Superior temporal gyrus (tissue), 1 donor: ENCODE data around the gene RUSC2.
"Not testable (repeated sequence)": the region's sequence is repeated elsewhere in the genome, so short reads cannot be mapped to it uniquely, and the experiment has no call there.

Experiments
- DNase-seq: peaks from one replicate; pipeline ENCODE4 v3.0.0-alpha.2; 2016; ENCODE audit errors: extremely low spot score

The RUSC2 gene

GRCh38 chr9:35522700-35523099 lies 32.8 kb downstream of the RUSC2 start:
- DNase-seq, result no peak

- DNase-seq, result not testable (repeated sequence)
These were observed 33.6 kb downstream of the RUSC2 start for GRCh38 chr9:35523556-35523955.

GRCh38 chr9:35526087-35526801 lies 36.3 kb downstream of the RUSC2 start:
- DNase-seq, result no peak

GRCh38 chr9:35529161-35529823 lies 39.4 kb downstream of the RUSC2 start:
- peak; percentile 77 for DNase-seq

GRCh38 chr9:35533398-35533797 lies 43.5 kb downstream of the RUSC2 start:
- no peak for DNase-seq

GRCh38 chr9:35534921-35535320 lies 45.0 kb downstream of the RUSC2 start:
- not testable (repeated sequence) for DNase-seq

GRCh38 chr9:35537913-35538312 lies 48.0 kb downstream of the RUSC2 start:
- no peak for DNase-seq

- peak; percentile 90 for DNase-seq
These were observed 48.7 kb downstream of the RUSC2 start for GRCh38 chr9:35538361-35539234.
